GM23248 (cell line): ENCODE measurements around the gene SLC9A2.

Experiments
- EZH2 ChIP-seq: fragments of 200-600 bp; sonication (generic); IDR thresholded peaks from 2 replicates; pipeline ENCODE4 v1.6.1; 2018; ENCODE audit warnings: antibody characterized with exemption, mild to moderate bottlenecking; ENCODE audit not compliant: insufficient read depth, poor library complexity, severe bottlenecking
- EZH2phosphoT487 ChIP-seq: fragments of 200-600 bp; sonication (generic); IDR thresholded peaks from 2 replicates; pipeline ENCODE4 v1.6.1; 2018; ENCODE audit warnings: antibody characterized with exemption, moderate library complexity, mild to moderate bottlenecking, low read depth; ENCODE audit not compliant: insufficient read depth

GRCh38 chr2:102604769-102605168 is 14.6 kb upstream of the SLC9A2 start:
- TF ChIP-seq EZH2 (no peak), EZH2phosphoT487 (no peak)
